Lung (tissue), 12 donors: ENCODE measurements around the gene GLRX5. TPM values are rescaled to one million over a fixed set of nuclear protein-coding genes. Genes with fewer than 3 reads are reported as not detected.

ENCODE experiments used
- ATAC-seq: fragments of 200-7000 bp; cut with Tn5 transposase; one replicate; pipeline ENCODE4 v1.9.1; 2020; ENCODE audit warnings: moderate number of reproducible peaks; ENCODE audit not compliant: insufficient read depth, low FRiP score
- DNase-seq, 3 donors: peaks; one replicate each; pipeline ENCODE4 v3.0.0-alpha.2; 2013 to 2017
- H3K27ac ChIP-seq, 2 donors: one replicate each; pipeline ENCODE4 v1.5.1; 2013; ENCODE audit warnings: mild to moderate bottlenecking in 2 of 2, moderate library complexity in 2 of 2, control low read depth in 1 of 2, inconsistent platforms in 1 of 2, low read depth in 1 of 2, low read length in 1 of 2
- H3K27me3 ChIP-seq, 3 donors: one replicate each; pipeline ENCODE4 v1.5.1; 2013; ENCODE audit warnings: low read length in 2 of 3; ENCODE audit not compliant: control insufficient read depth in 3 of 3, insufficient read depth in 3 of 3
- H3K36me3 ChIP-seq, 4 donors: one replicate each; pipeline ENCODE4 v1.5.1; 2013; ENCODE audit warnings: low read length in 4 of 4, mild to moderate bottlenecking in 1 of 4, moderate library complexity in 1 of 4; ENCODE audit not compliant: control insufficient read depth in 4 of 4, insufficient read depth in 4 of 4
- H3K4me1 ChIP-seq, 5 donors: one replicate each; pipeline ENCODE4 v1.5.1; 2013; ENCODE audit warnings: low read length in 5 of 5, mild to moderate bottlenecking in 2 of 5, moderate library complexity in 1 of 5; ENCODE audit not compliant: control insufficient read depth in 5 of 5, insufficient read depth in 5 of 5
- H3K4me3 ChIP-seq: one replicate; pipeline ENCODE4 v1.5.1; 2013; ENCODE audit warnings: mild to moderate bottlenecking, control low read depth, moderate library complexity
- H3K9ac ChIP-seq, 2 donors: one replicate each; pipeline ENCODE4 v1.5.1; 2013; ENCODE audit warnings: low read length in 2 of 2, control low read depth in 1 of 2; ENCODE audit not compliant: insufficient read depth in 1 of 2
- H3K9me3 ChIP-seq, 4 donors: one replicate each; pipeline ENCODE4 v1.5.1; 2013; ENCODE audit warnings: low read length in 3 of 4, mild to moderate bottlenecking in 1 of 4, moderate library complexity in 1 of 4; ENCODE audit not compliant: control insufficient read depth in 4 of 4, insufficient read depth in 3 of 4
- WGBS, 2 donors: extraction: QIAGEN DNeasy Blood & Tissue Kit; methylation state at CpG; one replicate each; pipeline ENCODE4 v1.1.7; 2013; 5-methylcytosine and 5-hydroxymethylcytosine counted together
- polyA plus RNA-seq, 2 donors: library from polyadenylated mRNA; stranded (reverse); fragments of 200-250 nt; gene quantifications; one replicate each; pipeline ENCODE4 v1.2.1, GENCODE V29; 2013
- total RNA-seq, 2 donors: library from RNA; depleted of rRNA in 1 of 2; stranded (reverse); fragments of >200 nt in 1 of 2; gene quantifications; one replicate each; pipeline ENCODE4 v1.2.1, GENCODE V29; 2014 to 2021
- TF ChIP-seq, protein P1 (sequence below): IDR thresholded peaks from 2 replicates; pipeline ENCODE4 v1.5.1; 2012; ENCODE audit warnings: mild to moderate bottlenecking; ENCODE audit errors: control extremely low read depth, extremely low read depth
- donor health status: control.
- donor health status: control.
- donor health status: Bipolar disorder and iron deficiency.
- donor health status: healthy.
- donor health status: DM: yes; HTN: yes; CAD: no.

Gene GLRX5
- total and polyA plus RNA-seq, 4 donors: 22.4 to 35.6 (median 29.1) TPM

- Histone ChIP-seq H3K27ac (no peak overlapping the region), H3K36me3 (no peaks in the 10 kb centered on the region), H3K4me3 (no peak overlapping the region), H3K9ac (no peak overlapping the region), H3K9me3 (peaks cover 0 to 6% (median 0%) of the 10 kb centered on the region in 4 donors), H3K4me1 (peaks cover 0 to 22% (median 6%) of the 10 kb centered on the region in 5 donors), H3K27me3 (no peaks in the 10 kb centered on the region)
- DNase-seq (no peak), ATAC-seq (no peak)
- TF ChIP-seq, protein P1, sequence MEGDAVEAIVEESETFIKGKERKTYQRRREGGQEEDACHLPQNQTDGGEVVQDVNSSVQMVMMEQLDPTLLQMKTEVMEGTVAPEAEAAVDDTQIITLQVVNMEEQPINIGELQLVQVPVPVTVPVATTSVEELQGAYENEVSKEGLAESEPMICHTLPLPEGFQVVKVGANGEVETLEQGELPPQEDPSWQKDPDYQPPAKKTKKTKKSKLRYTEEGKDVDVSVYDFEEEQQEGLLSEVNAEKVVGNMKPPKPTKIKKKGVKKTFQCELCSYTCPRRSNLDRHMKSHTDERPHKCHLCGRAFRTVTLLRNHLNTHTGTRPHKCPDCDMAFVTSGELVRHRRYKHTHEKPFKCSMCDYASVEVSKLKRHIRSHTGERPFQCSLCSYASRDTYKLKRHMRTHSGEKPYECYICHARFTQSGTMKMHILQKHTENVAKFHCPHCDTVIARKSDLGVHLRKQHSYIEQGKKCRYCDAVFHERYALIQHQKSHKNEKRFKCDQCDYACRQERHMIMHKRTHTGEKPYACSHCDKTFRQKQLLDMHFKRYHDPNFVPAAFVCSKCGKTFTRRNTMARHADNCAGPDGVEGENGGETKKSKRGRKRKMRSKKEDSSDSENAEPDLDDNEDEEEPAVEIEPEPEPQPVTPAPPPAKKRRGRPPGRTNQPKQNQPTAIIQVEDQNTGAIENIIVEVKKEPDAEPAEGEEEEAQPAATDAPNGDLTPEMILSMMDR: no peak
- WGBS, 2 donors: 95 to 97% methylated on average over 5 of the region's 5 CpGs
Measured at GRCh38 chr14:95493503-95493902, 41.3 kb upstream of the GLRX5 start.

DNA sequence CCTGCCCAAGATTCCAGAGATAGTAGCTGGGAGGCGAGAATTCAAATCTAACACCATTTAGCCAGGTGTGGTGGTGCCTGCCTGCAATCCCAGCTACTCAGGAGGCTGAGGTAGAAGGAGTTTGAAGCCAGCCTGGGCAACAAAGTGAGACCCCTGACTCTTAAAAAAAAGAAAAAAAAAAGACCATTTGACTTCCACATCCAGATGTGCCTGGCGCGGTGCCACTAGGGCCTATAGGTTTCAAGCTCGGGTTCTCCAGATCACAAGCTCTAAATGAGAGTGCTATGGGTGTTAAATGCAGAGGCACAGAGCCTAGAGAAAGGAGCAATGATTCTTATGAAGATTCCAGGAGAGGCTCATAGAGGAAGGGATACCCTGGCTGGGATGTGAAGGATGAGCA is 40.9 kb upstream of the GLRX5 start:
- H3K27ac ChIP-seq: no peak overlapping the region
- no peaks in the 10 kb centered on the region for H3K36me3 ChIP-seq
- DNase-seq (no peak), ATAC-seq (no peak)
- H3K27me3 ChIP-seq: no peaks in the 10 kb centered on the region
- H3K9ac ChIP-seq: no peak overlapping the region
- WGBS, 2 donors: 86 to 95% methylated on average over 4 of the region's 4 CpGs
- H3K4me1 ChIP-seq: peaks cover 0 to 27% (median 6%) of the 10 kb centered on the region in 5 donors
- no peak overlapping the region for H3K4me3 ChIP-seq
- H3K9me3 ChIP-seq: peaks cover 0 to 6% (median 0%) of the 10 kb centered on the region in 4 donors
- TF ChIP-seq, protein P1: no peak

- no peak for DNase-seq
- no peaks in the 10 kb centered on the region for H3K27me3 ChIP-seq
- 58 to 92% methylated on average over 4 of the region's 4 CpGs for WGBS, 2 donors
- peaks cover 0 to 32% (median 8%) of the 10 kb centered on the region in 5 donors for H3K4me1 ChIP-seq
- no peak overlapping the region for H3K27ac ChIP-seq
- H3K9ac ChIP-seq: no peak overlapping the region
- TF ChIP-seq, protein P1: no peak
- H3K9me3 ChIP-seq: peaks cover 0 to 6% (median 0%) of the 10 kb centered on the region in 4 donors
- no peaks in the 10 kb centered on the region for H3K36me3 ChIP-seq
- no peak overlapping the region for H3K4me3 ChIP-seq
- no peak for ATAC-seq
Measured at GRCh38 chr14:95494456-95494855, 40.4 kb upstream of the GLRX5 start.

DNA sequence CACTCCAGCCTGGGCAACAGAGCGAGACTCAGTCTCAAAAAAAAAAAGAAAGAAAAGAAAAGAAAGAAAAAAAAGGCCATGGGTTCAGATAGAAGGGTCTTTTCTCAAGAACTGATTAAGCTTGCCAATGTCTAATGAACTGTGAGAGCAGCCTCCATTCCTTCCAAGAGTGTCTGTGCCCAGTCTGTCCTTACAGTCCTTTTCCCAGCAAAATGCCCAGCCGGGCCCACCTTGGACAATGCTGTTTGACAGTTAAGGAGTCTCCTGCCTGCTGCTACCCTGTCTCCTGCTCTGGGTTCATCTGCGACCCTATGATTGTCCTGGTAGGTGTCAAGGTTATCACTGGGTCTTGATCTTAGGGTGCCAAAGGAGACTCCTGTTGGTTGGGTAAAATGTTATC is 39.8 kb upstream of the GLRX5 start:
- ATAC-seq (no peak), DNase-seq (no peak)
- TF ChIP-seq, protein P1: no peak
- H3K9ac ChIP-seq: no peak overlapping the region
- peaks cover 0 to 34% (median 9%) of the 10 kb centered on the region in 5 donors for H3K4me1 ChIP-seq
- peaks cover 0 to 6% (median 0%) of the 10 kb centered on the region in 4 donors for H3K9me3 ChIP-seq
- WGBS, 2 donors: 96 to 99% methylated on average over 3 of the region's 3 CpGs
- peak overlapping the region in 1 of 2 donors; percentile 4 for H3K27ac ChIP-seq
- no peaks in the 10 kb centered on the region for H3K36me3 ChIP-seq
- no peaks in the 10 kb centered on the region for H3K27me3 ChIP-seq
- no peak overlapping the region for H3K4me3 ChIP-seq
